Measurements from ENCODE around the gene SLIT3.

The SLIT3 gene

GRCh38 chr5:169202969-169203368 is 98.0 kb downstream of the SLIT3 start:
- H3K4me3 Mint-ChIP-seq, result no peak overlapping the region
- H3K27me3 Mint-ChIP-seq (ENCODE audit: low read depth), result peaks cover 6% of the 10 kb centered on the region
- H3K9me3 Mint-ChIP-seq, result peaks cover 4% of the 10 kb centered on the region
- TF ChIP-seq, protein P1, sequence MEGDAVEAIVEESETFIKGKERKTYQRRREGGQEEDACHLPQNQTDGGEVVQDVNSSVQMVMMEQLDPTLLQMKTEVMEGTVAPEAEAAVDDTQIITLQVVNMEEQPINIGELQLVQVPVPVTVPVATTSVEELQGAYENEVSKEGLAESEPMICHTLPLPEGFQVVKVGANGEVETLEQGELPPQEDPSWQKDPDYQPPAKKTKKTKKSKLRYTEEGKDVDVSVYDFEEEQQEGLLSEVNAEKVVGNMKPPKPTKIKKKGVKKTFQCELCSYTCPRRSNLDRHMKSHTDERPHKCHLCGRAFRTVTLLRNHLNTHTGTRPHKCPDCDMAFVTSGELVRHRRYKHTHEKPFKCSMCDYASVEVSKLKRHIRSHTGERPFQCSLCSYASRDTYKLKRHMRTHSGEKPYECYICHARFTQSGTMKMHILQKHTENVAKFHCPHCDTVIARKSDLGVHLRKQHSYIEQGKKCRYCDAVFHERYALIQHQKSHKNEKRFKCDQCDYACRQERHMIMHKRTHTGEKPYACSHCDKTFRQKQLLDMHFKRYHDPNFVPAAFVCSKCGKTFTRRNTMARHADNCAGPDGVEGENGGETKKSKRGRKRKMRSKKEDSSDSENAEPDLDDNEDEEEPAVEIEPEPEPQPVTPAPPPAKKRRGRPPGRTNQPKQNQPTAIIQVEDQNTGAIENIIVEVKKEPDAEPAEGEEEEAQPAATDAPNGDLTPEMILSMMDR (IDR thresholded peaks at IDR 0.05; ENCODE audit: unreplicated experiment in 3 of 3), result no peak
- H3K27ac Mint-ChIP-seq, result no peak overlapping the region
- no peaks in the 10 kb centered on the region for H3K4me1 Mint-ChIP-seq
- peaks cover 14% of the 10 kb centered on the region for H3K36me3 Mint-ChIP-seq (ENCODE audit: low read depth)

DNA sequence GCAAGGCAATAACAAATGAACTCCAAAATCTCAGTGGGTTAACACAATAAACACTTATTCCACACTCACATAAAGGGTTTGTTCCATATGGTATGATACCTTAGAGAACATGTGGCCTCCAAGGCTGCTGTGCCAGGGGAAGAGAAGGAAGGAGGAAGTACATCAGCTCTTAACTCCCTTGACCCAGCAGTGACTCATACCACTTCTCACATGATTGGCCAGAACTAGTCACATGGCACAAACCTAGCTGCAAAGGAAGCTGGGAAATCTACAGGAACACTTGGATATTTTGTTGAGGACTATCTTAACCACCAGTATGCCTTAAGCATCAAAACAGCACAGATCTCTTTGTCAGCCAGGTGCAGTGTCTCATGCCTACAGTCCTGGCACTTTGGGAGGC is 99.3 kb downstream of the SLIT3 start:
- Mint-ChIP-seq H3K4me1 (no peaks in the 10 kb centered on the region), H3K9me3 (peaks cover 4% of the 10 kb centered on the region), H3K36me3 (ENCODE audit: low read depth) (peaks cover 16% of the 10 kb centered on the region), H3K27me3 (ENCODE audit: low read depth) (peaks cover 6% of the 10 kb centered on the region), H3K27ac (no peak overlapping the region), H3K4me3 (no peak overlapping the region)
- TF ChIP-seq, protein P1 (IDR thresholded peaks at IDR 0.05; ENCODE audit: unreplicated experiment in 3 of 3), result no peak

DNA sequence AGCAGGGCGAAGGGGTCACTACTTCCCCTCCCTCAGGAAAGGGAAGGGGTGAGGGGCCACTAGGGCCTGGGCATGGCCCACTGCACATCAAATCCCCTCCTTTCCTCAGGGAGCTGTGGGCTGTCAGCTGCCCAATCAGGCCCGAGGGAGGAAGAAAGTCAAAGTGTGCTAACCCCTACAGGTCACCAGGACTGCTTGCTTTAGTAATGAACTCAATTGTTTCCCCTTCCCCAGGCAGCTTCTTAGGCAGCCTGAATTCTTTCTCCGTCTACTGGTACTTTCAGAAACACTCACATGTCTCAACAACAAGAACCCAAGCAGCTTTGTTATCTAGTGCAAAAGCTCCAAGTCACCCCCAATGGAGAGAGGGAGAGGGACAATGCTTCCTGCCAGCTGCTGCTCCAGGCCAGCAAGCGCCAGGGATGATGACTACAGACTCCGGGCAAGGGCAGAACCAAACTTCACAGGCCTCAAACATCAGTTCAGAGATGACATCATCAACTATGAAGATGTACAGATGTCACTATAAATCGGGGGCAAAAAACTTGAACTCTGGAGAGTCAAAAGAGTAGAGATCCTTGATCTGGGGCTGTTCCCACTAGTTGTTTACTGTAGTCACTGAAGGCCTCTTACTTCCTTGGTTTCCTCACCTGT is 100.7 kb downstream of the SLIT3 start:
- Mint-ChIP-seq H3K4me3 (no peak overlapping the region), H3K27me3 (ENCODE audit: low read depth) (peaks cover 6% of the 10 kb centered on the region), H3K36me3 (ENCODE audit: low read depth) (peaks cover 17% of the 10 kb centered on the region), H3K9me3 (peaks cover 4% of the 10 kb centered on the region), H3K27ac (no peak overlapping the region), H3K4me1 (no peaks in the 10 kb centered on the region)
- TF ChIP-seq, protein P1 (IDR thresholded peaks at IDR 0.05; ENCODE audit: unreplicated experiment in 3 of 3), result no peak

- Mint-ChIP-seq H3K4me1 (no peaks in the 10 kb centered on the region), H3K27ac (no peak overlapping the region), H3K4me3 (no peak overlapping the region), H3K27me3 (ENCODE audit: low read depth) (peaks cover 6% of the 10 kb centered on the region), H3K36me3 (ENCODE audit: low read depth) (peaks cover 9% of the 10 kb centered on the region), H3K9me3 (peaks cover 4% of the 10 kb centered on the region)
- TF ChIP-seq, protein P1 (IDR thresholded peaks at IDR 0.05; ENCODE audit: unreplicated experiment in 3 of 3), result peak in 1 of 3 experiments; percentile 18
Observed at GRCh38 chr5:169197343-169197742, 103.6 kb downstream of the SLIT3 start.

GRCh38 chr5:169196059-169196458 is 104.9 kb downstream of the SLIT3 start:
- H3K9me3 Mint-ChIP-seq, result no peaks in the 10 kb centered on the region
- TF ChIP-seq, protein P1 (IDR thresholded peaks at IDR 0.05; ENCODE audit: unreplicated experiment in 3 of 3), result no peak
- H3K36me3 Mint-ChIP-seq (ENCODE audit: low read depth), result peaks cover 4% of the 10 kb centered on the region
- H3K27ac Mint-ChIP-seq, result no peak overlapping the region
- H3K4me3 Mint-ChIP-seq, result no peak overlapping the region
- no peaks in the 10 kb centered on the region for H3K4me1 Mint-ChIP-seq
- H3K27me3 Mint-ChIP-seq (ENCODE audit: low read depth), result peaks cover 6% of the 10 kb centered on the region

DNA sequence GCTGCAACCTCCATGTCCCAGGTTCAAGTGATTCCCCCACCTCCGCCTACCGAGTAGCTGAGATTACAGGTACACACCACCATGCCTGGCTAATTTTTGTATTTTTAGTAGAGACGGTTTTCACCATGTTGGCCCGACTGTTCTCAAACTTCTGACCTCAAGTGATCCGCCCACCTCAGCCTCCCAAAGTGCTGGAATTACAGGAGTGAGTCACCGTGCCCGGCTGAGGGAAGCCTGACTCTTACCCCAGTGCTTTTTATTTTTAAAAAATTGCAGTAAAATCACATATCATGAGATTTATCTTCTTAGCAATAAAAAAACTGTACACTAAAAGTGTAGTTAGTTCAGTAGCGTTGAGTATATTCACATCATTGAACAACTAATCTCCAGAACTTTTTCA is 105.3 kb downstream of the SLIT3 start:
- H3K36me3 Mint-ChIP-seq (ENCODE audit: low read depth), result peaks cover 4% of the 10 kb centered on the region
- peaks cover 6% of the 10 kb centered on the region for H3K27me3 Mint-ChIP-seq (ENCODE audit: low read depth)
- H3K4me3 Mint-ChIP-seq, result no peak overlapping the region
- TF ChIP-seq, protein P1 (IDR thresholded peaks at IDR 0.05; ENCODE audit: unreplicated experiment in 3 of 3), result no peak
- no peaks in the 10 kb centered on the region for H3K9me3 Mint-ChIP-seq
- no peaks in the 10 kb centered on the region for H3K4me1 Mint-ChIP-seq
- H3K27ac Mint-ChIP-seq, result no peak overlapping the region

All from nephron (organoid).